Measurements from ENCODE around the gene INMT.

INMT gene

DNA sequence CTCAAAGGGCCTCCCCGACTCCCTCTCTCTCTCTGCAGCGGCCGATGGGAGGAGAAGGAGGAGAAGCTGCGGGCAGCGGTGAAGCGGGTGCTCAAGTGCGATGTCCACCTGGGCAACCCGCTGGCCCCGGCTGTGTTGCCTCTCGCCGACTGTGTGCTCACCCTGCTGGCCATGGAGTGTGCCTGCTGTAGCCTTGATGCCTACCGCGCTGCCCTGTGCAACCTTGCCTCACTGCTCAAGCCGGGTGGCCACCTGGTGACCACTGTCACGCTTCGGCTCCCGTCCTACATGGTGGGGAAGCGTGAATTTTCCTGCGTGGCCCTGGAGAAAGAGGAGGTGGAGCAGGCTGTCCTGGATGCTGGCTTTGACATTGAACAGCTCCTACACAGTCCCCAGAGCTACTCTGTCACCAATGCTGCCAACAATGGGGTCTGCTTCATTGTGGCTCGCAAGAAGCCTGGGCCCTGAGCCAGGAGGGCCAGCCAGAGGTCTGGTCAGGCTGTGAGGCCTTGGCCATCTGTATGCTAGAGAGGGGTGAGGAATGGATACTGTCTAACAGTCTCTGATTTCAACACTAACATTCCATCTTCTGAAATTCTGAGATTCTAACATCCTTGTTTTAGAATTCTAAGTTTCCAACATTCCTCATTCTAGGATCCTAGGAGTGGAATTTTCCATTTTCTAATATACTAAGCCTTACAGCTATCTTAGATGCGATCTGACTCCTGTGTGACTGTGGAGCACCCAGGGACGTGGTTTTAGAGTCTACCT is 3.6 kb downstream of the INMT start:
- no peak for DNase-seq

DNA sequence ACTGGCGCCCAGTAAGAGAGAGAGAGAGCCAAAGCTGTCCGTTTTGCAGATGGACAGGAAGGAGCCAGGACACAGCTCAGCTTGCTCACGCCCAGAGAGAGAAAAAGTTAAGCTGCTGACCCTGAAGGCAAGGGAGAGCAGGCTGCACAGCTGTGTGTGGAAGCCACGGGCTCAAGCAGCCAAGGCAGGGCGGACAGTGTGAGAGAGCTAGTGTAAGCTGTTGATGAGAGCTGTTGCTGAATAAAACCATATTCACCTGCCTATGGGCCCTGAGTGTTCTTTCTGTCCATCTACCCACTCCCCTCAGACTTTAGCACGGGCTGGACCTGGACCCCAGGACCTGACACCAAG is 5.4 kb downstream of the INMT start:
- no peak for DNase-seq

DNA sequence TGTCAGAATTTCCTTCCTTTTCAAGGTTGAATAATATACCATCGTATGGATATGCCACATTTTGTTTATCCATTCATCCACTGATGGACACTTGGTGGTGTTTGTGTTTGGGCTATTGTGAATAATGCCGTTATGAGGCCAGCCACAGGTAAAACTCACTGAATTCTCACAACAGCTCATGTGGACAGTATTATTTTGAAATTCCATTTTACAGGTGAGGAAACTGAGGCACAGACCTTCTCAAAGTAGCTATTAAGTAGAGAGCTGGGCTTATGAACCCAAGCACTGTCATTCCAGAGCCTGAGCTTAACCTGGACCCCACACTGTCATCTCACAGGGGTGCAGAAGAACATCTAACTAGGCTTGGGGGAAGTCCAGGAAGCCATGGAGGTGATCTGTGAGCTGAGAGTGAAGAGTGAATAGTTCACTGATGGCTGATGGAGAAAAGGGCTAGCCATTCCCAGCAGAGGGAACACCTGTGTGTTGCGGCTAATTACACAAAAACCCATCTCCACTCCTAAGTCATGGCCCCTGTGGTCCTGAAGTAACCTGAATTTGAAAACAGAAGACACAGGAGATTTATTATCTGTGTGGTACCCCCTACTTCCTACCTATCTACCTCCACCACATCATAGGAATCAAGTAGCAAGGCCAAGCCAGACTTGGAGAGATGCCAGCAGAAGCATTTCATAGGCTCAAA is 8.7 kb downstream of the INMT start:
- DNase-seq: no peak

DNA sequence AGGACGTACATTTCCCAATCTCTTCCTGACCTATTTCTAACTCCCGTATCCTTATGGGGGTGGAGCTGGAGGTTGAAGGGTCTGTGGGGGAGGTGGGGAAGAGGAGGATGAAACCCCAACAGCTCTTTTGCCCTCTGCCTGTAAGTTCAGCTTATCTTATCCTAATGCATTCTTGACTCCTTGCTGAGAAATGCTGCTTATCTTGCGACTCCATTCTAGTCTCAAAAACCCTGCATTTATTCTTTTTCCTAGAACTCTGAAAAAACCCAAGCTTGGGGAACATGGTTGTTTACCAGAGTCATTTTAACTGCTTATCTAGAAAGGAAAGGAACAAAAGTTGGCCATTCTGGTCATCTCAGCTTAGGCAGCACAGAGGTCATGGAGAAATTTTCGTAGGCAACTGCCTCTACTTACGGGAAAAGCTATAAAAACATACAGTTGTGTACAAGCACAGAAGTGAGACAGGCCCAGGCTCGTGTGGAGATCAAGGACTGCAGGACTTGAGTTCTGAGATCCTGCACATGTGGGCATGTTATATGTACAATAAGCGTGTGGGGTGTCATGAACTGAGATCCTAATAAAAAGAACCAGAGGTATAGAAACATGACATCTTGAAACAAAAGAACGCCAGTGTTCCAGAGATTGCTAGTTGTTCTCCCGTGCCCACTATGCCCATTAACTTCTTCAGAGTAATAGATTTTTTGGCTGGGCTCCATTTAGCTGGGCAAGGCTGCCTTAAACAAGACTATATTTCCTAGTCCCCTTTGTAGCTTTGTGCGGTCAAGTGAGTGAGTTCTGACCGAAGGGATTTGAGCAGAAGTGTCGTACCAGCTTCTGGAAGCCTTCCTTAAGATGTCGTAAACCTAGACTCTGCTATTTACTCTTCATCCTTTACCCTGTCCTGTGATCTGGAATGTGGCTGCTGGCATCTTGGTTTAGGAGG is 9.6 kb downstream of the INMT start:
- no peak for DNase-seq

DNA sequence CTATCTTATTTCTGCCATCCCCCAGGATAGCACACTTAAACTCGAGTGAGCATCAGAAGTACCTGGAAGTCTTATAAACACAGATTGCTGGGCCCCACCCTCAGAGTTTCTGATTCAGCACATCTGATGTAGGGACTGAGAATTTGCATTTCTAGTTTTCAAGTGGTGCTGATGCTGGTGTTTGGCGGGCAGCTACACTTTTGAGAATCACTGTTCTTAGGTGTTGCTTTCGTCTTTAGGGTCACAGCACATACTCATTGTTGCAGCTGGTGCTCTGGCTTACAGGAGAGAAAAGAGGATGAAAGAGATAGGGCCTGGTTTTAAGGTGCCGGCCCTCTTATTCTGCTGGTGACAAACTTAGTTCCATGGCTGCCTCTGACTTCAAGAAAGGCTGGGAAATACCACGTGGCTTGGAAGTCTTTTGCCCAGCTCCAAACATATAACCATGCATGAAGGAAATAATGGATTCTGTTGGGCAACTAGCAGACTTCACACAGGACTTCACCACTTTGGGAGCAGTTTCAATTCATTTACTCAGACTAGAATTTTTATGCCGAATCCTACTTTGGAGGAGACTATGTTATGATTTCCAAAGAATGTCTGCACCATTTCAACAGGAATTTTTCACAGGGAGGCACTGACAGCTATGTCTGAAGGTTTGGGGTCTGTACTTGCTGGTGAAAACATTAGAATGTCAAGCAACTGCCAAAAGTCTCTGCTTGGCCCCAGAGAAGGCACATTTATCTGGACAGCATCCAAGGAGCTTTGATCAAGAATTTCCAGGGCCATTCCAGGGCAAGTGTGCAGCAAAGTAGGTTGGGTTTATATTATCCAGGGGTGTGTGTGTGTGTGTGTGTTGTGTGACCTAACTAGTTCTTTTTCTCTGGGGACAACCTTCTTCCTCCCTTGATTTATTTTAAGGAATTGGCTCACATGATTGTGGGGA is 12.4 kb downstream of the INMT start:
- no peak for DNase-seq

DNA sequence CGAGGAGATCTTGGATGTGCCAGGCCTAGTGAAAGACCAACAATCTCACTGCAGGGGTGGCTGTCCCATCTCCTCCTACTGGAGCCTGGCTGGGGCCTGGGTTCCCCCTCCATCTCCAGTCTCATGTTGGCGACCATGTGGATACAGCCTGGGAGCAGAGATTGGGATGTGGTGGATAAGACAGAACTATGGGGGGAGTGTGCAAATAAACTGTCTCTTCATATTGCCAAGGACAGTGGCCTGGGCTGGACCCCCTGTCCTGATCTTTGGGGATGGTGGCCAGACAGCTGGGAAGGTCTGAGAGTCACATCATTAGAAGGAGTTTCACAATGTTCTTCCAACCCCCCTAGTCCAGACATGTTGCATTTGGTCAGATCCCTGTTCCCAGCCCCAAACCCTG is 13.5 kb downstream of the INMT start:
- no peak for DNase-seq

DNA sequence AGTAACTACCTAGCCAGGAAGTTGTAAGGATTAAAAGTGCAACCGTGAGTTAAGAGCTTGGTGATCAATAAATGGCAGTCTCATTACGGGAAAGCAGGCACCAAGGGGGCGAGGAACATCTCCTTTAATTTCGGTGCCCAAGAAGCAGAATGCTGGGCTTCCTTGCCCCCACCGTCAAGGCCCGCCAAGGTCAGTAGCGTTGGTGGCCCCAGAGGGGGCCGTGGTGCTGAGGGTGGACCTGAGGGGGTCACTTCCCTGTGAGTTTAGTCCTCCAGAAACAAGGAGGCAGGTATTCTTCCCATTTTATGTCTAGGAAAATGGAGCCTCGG is 18.9 kb downstream of the INMT start:
- no peak for DNase-seq

DNA sequence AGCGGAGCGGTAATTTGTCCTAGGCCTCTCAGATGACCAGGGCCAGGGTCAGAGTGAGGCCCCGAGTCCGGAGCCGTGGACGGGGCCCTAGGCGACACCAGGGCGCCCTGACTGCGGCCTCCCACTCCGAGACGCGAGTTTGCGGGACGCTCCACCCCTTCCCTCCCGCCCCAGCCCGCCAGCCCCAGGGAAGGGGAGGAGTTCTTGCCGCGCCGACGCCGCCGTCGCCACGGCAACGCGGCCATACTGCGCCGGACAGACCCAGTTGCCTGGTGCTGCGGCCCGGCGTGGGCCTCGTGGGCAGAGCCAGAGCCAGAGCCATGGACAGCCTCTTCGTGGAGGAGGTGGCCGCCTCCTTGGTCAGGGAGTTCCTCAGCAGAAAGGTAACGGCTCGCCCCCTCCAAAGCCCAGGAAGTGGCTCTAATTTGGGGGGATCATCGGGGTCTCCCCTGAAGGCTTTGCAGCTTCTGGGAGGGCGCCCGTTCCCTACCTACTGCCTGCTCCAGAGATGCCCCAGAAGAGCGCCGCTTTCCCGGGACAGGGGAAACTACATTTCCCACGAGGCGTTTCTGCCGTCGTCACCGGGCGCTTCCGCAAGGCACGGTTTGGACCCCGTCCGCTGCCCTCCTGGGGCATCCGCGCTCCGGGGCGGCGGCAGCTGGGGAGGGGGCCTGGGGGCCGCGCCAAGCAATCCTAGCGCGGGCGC is 19.4 kb downstream of the INMT start, which contains the start of gene MINDY4:
Gene MINDY4 (plus strand): TSS at position 244 of the 706 bp plus-strand sequence. CDS start 77 bp downstream, at position 321.
- DNase-seq: no peak

DNA sequence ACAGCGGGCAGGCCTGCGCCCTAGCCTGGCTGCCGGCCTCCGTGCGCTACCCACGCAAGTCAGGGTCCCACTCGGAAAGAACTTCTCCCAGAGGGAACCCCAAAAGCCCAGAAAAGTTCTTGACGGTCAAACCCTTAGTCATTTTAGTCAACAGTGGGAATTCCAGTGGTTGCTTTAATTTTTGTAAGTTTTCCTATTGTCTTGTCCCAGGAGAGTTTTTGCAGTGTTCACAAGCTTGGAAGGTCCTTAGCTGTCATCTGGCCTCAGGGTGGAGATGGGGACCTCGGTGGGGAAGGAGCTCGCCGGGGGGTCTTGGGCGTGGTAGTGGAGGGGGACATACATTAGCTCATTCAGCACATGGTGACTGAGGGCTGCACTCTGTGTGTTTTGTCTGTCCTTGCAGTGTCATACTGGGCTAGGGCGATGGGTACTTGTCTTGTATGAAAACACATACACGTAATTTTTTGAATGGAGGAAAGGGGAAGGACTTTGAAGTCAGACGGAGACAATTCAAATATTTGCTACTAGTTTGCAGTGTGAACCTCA is 20.0 kb downstream of the INMT start:
- DNase-seq: no peak

DNA sequence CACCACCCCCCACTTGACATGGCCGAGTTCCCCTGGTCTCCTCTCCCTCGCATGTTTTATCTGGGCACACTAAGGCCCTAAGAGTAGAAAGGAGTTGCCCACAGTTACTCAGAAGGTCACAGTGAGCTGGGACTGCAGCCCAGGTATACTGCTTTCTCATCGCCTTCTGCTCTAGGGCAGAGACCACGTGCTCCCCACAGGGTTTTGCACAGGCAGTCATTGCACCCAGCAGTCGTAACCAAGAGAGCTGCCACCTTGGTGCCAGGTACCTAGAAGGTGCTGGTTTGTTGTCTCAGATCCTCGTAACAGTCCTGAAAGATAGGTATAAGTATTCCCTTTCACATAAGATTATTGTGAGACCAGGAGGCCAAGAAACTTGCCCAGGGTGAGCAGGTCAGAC is 21.0 kb downstream of the INMT start:
- no peak for DNase-seq

DNA sequence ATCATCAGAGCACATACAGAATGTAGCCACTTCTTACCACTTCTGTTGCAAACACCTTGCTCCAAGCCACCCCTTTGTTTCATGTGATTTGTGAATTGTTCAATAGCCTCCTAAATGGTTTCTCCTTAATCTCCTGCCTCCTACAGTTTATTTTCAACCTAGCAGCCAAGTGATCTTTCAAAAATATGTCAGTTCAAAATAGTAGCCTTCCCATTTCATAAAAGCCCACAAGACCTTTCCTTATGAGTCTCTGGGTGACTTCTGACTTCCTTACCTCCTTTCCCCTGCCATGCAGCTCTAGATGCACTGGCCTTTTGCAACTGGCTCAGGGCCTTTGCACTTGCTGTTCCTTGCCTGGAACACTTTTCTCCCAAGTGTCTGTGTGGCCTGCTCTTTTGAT is 24.1 kb downstream of the INMT start:
- no peak for DNase-seq

DNA sequence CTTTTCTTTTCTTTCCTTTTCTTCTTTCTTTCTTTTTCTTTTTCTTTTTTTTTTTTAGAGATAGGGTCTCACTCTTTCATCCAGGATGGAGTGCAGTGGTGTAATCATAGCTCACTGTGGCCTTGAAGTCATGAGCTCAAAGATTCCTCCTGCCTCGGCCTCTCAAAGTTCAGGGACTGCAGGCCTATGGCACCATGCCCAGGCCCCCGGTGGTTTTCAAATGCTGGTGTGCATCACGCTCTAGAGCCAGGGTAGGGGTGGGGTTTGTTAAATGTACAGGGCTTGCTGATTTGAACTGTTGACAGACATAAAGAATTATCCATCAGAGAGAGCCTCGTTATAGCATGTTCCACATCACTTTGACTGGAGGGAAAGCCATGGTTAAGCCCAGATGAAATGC is 25.0 kb downstream of the INMT start:
- no peak for DNase-seq

DNA sequence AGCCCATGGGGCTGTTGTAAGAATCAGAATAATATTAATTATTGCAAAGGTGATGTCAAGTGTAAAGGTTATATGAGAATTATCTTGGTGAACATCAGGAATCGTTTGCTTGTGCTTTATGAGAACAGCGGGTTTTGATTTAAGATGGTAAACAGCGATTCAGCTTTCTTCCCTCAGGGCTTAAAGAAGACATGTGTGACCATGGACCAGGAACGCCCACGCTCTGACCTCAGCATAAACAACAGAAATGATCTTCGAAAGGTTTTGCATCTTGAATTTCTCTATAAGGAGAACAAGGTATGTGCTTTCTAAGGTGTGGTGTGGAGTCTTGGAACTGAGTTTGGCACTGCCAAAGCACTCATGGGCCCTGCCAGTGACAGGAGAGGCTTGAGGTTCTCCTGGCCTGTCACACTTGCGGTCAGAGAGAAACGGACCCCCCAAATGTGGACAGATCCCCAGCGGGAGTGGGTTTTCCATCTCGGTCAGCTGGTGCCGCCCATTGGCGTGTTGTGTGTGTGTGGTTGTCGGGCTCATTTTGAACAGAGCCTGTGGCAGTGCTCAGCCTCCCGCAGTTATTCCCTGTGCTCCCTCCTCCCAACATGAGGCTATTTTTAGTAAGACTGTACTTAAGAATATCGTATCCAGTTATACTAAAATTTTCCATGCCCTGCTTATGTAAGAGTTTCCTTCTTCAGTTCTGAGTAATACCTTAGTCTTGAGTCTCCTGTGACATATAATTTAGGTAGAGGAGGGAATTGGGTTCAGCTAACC is 26.5 kb downstream of the INMT start:
- DNase-seq: no peak

DNA sequence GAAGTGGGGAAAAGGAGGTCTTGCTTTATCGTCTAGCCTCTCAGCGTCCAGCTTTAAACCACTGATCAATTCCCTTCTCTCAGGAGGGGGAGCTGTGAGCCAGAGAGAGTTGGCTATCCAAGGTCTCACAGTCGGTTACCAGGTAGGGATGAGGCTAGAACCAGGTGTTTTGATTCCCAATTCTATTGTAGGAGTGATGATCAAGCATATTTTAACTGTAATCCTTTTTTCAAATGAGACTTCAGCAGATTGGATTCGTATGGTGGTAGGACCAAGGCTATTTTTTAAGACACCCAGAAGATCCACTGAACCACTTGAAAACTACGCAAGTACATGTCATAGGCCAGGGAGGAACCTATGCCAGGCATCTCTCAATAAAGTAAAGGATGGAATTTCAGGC is 27.6 kb downstream of the INMT start:
- no peak for DNase-seq

DNA sequence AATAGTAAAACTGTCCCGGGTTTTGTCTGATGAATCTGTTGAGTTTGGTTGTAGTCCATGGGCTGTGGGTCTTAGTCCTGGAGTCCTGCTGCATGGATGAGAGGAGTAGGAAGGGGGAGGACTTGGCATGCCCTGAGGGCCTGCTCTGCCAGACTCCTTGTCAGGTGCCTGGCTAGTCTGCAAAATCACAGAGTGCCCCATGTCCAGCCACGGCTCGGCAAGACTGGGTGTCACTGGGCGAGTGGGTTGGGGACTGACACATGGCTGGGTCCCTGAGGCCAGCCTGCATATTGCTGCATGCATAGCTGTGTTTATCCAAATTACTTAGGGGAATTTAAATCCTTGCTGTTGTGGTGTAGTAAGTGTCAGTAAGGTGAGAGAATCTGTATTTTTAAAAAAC is 29.0 kb downstream of the INMT start:
- DNase-seq: no peak

DNA sequence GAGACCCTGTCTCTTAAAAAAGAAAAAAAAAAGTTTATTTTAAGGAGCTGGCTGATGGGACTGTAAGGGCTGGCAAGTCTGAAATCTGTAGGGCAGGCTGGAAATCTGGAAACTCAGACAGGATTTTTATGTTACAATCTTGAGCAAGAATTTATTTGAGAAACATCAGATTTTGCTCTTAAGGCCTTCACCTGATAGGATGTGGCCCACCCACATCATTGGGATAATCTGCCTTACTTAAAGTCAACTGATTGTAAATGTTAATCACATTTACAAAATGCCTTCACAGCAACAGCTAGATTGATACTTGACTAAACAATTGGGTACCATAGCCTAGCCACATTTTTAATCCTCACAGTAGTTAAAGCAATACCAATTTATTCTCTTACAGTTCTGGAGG is 30.8 kb downstream of the INMT start:
- DNase-seq: no peak

DNA sequence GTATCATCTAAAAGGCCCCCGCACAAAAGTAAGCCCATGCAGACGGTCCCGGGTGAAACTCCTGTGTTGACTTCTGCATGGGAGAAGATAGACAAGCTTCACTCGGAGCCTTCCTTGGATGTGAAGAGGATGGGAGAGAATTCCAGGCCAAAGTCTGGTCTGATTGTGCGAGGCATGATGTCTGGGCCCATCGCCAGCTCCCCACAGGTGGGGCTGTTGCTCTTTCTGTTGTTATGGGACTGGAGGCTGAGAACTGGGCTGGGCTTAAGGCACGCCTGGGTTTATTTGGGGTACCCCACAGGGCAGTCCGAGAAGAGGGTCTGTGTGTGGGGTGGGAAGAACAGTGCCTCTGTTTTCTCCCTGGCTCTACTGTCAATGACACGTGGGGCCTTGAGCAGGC is 33.9 kb downstream of the INMT start:
- no peak for DNase-seq

DNA sequence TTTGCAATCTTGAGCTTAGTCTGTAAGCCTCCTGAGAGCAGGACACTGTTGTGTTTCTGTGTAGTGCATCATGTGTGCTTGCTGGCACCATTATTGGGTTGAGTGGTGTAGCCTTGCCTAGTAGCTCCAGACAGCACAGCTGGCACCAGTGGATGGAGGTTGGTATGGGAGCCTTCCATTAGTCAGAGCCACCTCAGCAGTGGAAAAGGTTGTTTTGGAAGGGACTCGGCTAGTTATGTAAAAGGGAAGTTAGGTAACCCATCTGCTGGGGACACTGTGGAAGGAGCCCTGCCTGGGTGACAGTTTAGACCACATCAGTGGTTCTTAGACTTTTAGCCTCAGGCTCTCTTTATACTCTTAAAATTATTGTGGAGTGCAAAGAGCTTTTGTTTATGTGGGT is 35.6 kb downstream of the INMT start:
- DNase-seq: no peak

DNA sequence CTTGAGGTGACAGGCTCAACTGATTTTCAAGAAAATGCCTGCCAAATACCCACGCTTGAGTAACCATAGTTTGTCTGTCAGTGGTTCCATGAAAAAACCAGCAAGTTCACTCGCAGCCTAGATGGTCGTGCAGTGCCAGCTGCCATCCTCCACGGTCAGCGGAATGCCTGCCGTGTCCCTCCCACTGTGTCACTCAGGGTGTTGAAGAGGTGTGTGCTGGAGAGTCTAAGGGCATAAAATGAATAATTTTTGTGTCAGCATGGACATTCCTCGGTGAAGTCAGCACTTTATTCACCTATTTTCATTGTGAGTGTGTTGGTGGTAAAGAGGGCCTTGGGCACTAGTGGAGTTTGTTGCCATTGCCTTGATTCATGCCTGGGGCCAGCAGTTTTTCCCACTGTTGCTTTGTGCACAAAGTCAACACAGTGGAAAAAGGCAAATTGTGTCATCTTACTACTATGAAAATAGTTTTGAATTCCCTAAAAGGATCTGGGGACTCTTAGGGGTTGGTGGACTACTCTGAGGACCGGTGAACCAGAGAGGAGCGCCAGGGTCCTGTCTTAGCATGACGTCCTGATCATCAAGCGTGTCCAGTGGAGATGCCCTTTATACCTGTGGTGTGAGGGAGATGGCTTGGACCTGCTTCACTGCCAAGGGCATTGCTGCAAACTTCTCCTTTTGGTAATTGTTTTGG is 36.9 kb downstream of the INMT start:
- DNase-seq: no peak

DNA sequence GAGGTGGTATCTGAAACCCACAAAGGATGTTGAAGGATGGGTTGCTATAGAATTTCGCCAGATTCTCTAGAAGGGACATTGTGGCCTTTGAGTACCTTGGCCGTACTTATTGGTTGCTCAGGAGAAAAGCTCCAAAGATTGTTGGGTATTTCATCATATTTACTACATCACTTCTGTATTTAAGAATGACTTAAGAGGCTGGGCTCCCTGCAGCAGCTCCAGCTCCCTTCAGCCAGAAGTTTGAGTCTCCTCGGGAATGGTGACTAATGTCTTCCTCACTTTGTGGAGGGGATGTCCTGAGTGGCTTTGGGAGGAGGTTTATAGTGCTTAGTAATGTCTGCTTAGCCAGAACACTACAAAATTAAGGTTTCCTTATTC is 37.4 kb downstream of the INMT start:
- no peak for DNase-seq

Data from NCI-H524 treated with DMSO at 0.1 percent for 48 hours (cell line).